ENCODE results near the gene LMO2. TPM values are rescaled to one million over a fixed set of nuclear protein-coding genes. Genes with fewer than 3 reads are reported as not detected.
A peak's percentile ranks its signal among the peaks of the same experiment; 100 is the strongest.

Gene LMO2
- total RNA-seq, 1 donor from 2014 or later: 56.0 TPM

DNA sequence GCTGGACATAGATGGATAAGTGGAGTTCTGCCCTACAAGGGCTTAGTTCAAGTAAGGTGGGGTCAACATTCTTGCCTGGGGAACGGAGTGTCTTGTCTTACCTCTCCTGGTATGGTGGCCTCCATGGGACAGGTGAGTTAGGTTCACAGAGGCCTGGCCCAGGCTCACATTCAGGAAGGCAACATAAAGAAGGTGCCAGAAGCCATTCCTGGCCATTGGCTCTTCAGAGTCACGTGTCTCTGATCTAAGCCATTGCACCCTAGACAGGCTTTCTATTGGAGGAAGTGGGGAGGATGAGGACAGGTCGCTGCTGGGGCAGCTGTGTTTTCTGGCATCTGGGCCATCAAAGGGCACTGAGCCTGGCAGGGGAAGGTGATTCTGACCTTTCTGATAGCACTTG lies 14.8 kb downstream of the LMO2 start:
- TF ChIP-seq, protein P1, sequence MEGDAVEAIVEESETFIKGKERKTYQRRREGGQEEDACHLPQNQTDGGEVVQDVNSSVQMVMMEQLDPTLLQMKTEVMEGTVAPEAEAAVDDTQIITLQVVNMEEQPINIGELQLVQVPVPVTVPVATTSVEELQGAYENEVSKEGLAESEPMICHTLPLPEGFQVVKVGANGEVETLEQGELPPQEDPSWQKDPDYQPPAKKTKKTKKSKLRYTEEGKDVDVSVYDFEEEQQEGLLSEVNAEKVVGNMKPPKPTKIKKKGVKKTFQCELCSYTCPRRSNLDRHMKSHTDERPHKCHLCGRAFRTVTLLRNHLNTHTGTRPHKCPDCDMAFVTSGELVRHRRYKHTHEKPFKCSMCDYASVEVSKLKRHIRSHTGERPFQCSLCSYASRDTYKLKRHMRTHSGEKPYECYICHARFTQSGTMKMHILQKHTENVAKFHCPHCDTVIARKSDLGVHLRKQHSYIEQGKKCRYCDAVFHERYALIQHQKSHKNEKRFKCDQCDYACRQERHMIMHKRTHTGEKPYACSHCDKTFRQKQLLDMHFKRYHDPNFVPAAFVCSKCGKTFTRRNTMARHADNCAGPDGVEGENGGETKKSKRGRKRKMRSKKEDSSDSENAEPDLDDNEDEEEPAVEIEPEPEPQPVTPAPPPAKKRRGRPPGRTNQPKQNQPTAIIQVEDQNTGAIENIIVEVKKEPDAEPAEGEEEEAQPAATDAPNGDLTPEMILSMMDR (IDR thresholded peaks at IDR 0.05): no peak
- no peaks in the 10 kb centered on the region for H3K9me3 ChIP-seq
- no peak for DNase-seq (ENCODE audit: low spot score in 2 of 2)
- no peaks in the 10 kb centered on the region for H3K27me3 ChIP-seq
- H3K27ac ChIP-seq: no peak overlapping the region
- H3K4me1 ChIP-seq: no peaks in the 10 kb centered on the region
- intact Hi-C loops (cut with DNase I): no loop called here
- no peaks in the 10 kb centered on the region for H3K36me3 ChIP-seq
- no peak overlapping the region for H3K4me3 ChIP-seq

DNA sequence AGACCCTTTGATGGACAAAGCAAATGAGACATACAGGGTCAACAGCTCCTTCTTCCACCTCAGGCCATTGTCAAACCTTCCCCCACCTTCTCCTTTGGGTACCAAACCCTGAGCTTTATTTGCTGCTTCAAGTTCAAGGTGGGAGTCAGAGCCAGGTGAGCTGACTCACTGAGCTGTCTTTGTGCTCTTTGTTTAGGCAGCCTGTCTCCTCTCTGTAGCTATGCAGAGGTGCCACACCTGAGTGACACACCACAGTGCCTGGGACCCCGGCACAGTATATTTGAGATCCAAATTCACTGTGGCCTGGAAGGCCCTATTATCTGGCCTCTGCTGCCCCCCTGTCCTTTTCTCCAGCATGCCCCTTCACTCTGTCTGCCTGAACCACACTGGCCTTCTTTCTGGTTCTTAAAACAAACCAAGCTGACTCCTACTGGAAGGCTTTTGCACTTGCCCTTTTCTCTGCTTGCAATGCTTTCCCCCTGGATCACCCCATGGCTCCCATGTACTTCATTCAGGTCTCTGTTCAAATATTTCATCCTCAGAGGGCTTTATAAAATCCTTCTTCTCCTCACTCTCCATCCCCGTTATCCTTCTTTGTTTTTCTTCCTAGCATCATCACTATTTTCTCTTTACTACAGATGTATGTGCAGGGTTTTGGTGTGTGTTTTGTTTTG lies 16.1 kb downstream of the LMO2 start:
- Histone ChIP-seq H3K27me3 (no peaks in the 10 kb centered on the region), H3K4me1 (peaks cover 0 to under 1% of the 10 kb centered on the region in 2 donors), H3K27ac (no peak overlapping the region), H3K36me3 (no peaks in the 10 kb centered on the region), H3K9me3 (no peaks in the 10 kb centered on the region), H3K4me3 (no peak overlapping the region)
- TF ChIP-seq, protein P1 (IDR thresholded peaks at IDR 0.05): no peak
- intact Hi-C loops (cut with DNase I): no loop called here
- DNase-seq (ENCODE audit: low spot score in 2 of 2): no peak

DNA sequence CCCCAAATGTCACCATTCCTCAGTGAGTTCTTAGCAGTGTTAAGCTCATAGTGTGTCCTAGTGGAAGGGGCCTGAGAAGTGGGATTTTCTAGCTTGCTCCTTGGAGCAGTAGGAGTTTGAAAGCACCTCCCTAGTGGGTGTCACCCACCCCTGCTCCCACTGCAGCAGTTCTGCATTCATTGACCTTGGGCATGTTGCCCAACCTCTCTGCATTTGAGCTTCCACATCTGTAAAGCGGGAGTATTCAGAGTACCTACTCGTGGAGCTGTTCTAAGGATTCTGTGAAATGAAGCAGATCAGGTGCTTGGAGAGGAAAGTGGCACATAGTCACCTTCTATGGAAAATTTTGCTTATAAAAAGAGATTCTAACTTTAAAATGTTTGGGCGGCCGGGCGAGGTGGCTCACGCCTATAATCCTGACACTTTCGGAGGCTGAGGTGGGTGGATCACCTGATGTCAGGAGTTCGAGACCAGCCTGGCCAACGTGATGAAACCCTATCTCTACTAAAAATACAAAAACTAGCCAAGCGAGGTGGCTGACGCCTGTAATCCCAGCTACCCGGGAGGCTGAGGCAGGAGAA lies 16.9 kb downstream of the LMO2 start:
- no peaks in the 10 kb centered on the region for H3K36me3 ChIP-seq
- TF ChIP-seq, protein P1 (IDR thresholded peaks at IDR 0.05): no peak
- intact Hi-C loops (cut with DNase I): loop anchor here (5.0 kb wide), 1 partner anchor 37 kb away; no protein-coding TSS in a partner anchor
- H3K4me3 ChIP-seq: no peak overlapping the region
- H3K9me3 ChIP-seq: no peaks in the 10 kb centered on the region
- H3K27ac ChIP-seq: no peak overlapping the region
- H3K27me3 ChIP-seq: no peaks in the 10 kb centered on the region
- DNase-seq (ENCODE audit: low spot score in 2 of 2): no peak
- peaks cover 0 to 7% of the 10 kb centered on the region in 2 donors for H3K4me1 ChIP-seq

DNA sequence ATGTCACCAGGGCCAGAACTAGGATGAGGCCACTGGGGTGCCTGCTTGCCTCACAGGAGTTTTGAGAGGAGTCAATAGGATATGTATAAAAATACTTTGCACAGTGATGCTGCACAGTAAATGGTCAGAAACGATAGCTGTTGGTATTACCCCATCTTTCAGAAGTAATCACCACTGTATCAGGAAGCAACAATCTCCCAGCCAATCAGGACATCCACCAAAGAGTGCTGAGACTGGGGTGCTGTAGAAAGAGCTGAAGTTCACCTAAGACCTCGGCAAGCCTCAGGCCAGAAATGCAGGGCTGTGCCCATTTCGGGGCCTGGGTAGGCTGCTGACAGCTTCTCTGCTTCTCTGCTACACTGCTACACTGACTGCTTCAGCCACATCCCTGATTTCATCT lies 17.4 kb downstream of the LMO2 start:
- TF ChIP-seq, protein P1 (IDR thresholded peaks at IDR 0.05): no peak
- Histone ChIP-seq H3K36me3 (no peaks in the 10 kb centered on the region), H3K27me3 (no peaks in the 10 kb centered on the region), H3K27ac (no peak overlapping the region), H3K4me1 (peaks cover 0 to 7% of the 10 kb centered on the region in 2 donors), H3K9me3 (no peaks in the 10 kb centered on the region), H3K4me3 (no peak overlapping the region)
- intact Hi-C loops (cut with DNase I): loop anchor here (5.0 kb wide), 1 partner anchor 38 kb away; no protein-coding TSS in a partner anchor
- DNase-seq (ENCODE audit: low spot score in 2 of 2): no peak

DNA sequence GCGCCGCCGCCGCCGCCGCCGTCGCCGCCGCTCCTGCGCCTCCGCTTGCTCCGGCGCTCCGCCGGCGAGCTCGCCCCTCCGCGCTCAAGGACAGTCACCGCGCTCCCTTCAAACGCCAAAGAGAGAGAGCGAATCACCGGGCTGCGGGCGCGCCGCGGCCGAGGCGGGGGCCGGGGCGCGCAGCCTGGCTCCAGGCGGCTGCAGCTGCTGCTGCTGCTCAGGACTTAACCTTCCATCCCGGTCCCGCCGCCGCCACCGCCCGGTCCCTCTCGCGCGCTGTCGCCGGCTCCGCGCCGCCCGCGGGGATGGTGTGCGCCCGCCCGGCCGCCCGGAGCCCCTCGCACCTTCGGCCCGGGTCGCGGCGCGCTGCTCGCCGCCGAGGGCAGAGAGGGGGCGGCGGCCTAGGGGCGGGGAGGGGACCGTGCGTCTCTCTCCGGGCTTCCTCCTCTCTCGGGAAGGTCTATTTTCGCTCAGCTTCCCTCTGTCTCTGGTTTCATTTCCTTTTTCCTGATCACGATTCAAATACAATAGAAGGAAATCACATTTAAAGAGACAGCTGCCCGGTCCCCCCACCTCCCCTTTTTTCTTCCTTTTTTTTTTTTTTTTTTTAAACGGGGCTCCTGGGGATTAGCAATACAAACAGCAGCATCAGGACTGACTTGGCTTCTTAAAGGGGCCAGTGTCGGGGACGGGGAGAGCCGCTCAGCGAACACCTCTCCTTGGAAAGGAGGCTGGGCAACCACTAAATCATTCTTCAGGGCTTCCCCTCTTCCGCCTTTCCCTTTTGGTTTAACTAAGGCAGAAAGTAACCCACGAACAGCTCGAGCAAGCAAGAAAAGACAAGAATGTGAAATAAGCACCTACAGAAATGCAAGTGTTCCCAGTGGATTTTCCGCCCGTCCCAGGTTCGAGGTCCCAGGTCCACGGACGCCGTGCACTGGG lies 22.1 kb downstream of the LMO2 start:
- H3K27ac ChIP-seq: peak overlapping the region; percentile 60 to 77
- peak overlapping the region; percentile 75 to 92 for H3K4me3 ChIP-seq
- intact Hi-C loops (cut with DNase I): loop anchor here (2.0 to 5.0 kb wide), 2 partner anchors 43 to 67 kb away; no protein-coding TSS in a partner anchor
- peaks cover 0 to 10% of the 10 kb centered on the region in 2 donors for H3K4me1 ChIP-seq
- H3K9me3 ChIP-seq: no peaks in the 10 kb centered on the region
- DNase-seq (ENCODE audit: low spot score in 2 of 2): no peak
- H3K27me3 ChIP-seq: no peaks in the 10 kb centered on the region
- no peaks in the 10 kb centered on the region for H3K36me3 ChIP-seq
- TF ChIP-seq, protein P1 (IDR thresholded peaks at IDR 0.05): no peak

Measured in ascending aorta (tissue), 2 donors.